Muscle layer of duodenum (tissue), 2 donors: ENCODE results near the gene KLF16.

Experiments used
- H3K27ac ChIP-seq: one replicate; pipeline ENCODE4 v1.7.0; 2013; ENCODE audit warnings: mild to moderate bottlenecking, low read length
- H3K27me3 ChIP-seq: one replicate; pipeline ENCODE4 v1.7.0; 2013; ENCODE audit warnings: low read depth, mild to moderate bottlenecking, control low read depth, low read length
- H3K36me3 ChIP-seq, 2 donors: one replicate each; pipeline ENCODE4 v1.7.0; 2013; ENCODE audit warnings: low read length in 2 of 2, control low read depth in 1 of 2, mild to moderate bottlenecking in 1 of 2; ENCODE audit not compliant: insufficient read depth in 2 of 2, control insufficient read depth in 1 of 2
- H3K4me1 ChIP-seq, 2 donors: one replicate each; pipeline ENCODE4 v1.7.0; 2013; ENCODE audit warnings: low read length in 2 of 2, mild to moderate bottlenecking in 2 of 2, control low read depth in 1 of 2, moderate library complexity in 1 of 2; ENCODE audit not compliant: insufficient read depth in 2 of 2, control insufficient read depth in 1 of 2
- H3K4me3 ChIP-seq, 2 donors: one replicate each; pipeline ENCODE4 v1.7.0; 2013; ENCODE audit warnings: low read length in 2 of 2, low read depth in 1 of 2, mild to moderate bottlenecking in 1 of 2
- H3K9me3 ChIP-seq, 2 donors: one replicate each; pipeline ENCODE4 v1.7.0; 2013; ENCODE audit warnings: low read length in 2 of 2, control low read depth in 1 of 2, mild to moderate bottlenecking in 1 of 2; ENCODE audit not compliant: control insufficient read depth in 1 of 2
- donor health status: healthy.

The KLF16 gene

DNA sequence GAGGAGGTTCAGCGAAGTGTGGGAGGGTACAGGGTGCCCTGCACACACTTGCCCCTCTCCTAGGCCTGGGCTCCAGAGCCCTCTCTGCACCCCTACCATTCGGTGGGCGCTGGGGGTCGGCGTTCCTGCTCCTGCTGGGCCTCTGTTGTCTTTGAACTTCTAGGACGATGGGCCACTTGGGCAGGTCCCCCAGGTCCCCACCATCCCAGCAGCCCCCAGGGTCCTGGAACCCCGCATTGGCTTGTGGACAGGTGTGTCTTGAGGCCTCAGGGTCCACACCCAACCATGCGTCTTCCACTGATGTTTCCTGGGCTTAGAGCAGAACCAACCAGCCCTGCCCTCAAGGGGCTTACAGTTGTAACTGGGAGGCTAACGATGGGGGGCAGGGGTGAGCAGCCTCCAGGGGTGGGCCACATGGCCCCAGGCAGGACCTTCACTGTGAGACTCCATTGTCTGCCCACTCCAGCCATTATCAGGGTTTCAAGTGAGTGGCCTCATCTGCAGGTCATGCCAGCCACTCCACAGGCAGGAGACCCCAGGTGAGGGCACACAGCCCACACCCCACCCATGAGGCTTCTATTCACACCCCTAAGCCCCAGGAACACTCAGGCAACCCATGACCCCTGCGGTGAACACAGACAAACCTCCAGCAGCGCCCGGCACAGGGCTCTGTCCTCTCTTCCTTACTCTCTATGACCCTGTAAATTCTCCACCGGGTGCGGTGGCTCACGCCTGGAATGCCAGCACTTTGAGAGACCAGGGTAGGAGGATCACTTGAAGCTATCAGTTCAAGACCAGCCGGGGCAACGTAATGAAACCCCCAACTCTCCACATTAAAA is 2.0 kb upstream of the KLF16 start:
- no peaks in the 10 kb centered on the region for H3K36me3 ChIP-seq
- H3K9me3 ChIP-seq, result no peaks in the 10 kb centered on the region
- peak overlapping the region in 1 of 2 donors; percentile 78 for H3K4me3 ChIP-seq
- H3K27ac ChIP-seq, result peak overlapping the region; percentile 65
- no peaks in the 10 kb centered on the region for H3K27me3 ChIP-seq
- H3K4me1 ChIP-seq, result peaks cover 0 to 24% of the 10 kb centered on the region in 2 donors

DNA sequence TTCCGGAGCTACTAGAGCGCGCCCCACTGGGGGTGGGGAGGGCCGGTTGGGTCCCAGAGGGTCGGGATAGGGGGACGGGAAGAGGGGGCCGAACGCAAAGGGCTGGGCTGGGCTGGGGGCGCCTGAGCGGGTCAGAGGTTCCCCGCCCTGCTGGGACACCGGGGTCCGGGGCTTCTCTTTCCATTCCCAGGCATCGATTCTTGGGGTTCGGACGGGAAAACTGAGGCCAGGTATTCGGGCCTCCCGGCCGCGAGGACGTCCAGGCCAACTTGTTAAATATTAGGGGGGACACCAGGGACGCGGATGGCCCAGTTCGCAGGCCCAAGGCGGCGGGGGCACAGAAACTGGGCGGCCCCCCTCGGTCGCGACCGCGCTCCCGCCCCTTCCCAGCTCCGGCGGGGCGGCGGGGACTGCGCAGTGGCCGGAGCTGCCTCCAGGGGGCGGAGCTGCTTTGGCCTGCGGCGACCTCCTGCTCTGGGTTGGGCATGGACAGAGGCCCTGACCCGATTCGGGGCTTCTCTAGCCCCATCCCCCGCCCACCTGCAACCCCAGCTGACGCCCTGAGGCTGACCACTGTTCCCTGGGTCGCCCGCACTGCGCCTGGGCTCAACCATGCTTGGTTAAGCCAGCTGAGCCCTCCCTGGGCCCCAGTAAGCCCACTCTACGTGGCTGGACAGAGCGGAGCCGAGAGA is 1.2 kb upstream of the KLF16 start:
- Histone ChIP-seq H3K4me1 (peaks cover 0 to 31% of the 10 kb centered on the region in 2 donors), H3K36me3 (no peaks in the 10 kb centered on the region), H3K9me3 (no peaks in the 10 kb centered on the region), H3K27me3 (no peaks in the 10 kb centered on the region), H3K4me3 (peak overlapping the region; percentile 66 to 78), H3K27ac (peak overlapping the region; percentile 72)

DNA sequence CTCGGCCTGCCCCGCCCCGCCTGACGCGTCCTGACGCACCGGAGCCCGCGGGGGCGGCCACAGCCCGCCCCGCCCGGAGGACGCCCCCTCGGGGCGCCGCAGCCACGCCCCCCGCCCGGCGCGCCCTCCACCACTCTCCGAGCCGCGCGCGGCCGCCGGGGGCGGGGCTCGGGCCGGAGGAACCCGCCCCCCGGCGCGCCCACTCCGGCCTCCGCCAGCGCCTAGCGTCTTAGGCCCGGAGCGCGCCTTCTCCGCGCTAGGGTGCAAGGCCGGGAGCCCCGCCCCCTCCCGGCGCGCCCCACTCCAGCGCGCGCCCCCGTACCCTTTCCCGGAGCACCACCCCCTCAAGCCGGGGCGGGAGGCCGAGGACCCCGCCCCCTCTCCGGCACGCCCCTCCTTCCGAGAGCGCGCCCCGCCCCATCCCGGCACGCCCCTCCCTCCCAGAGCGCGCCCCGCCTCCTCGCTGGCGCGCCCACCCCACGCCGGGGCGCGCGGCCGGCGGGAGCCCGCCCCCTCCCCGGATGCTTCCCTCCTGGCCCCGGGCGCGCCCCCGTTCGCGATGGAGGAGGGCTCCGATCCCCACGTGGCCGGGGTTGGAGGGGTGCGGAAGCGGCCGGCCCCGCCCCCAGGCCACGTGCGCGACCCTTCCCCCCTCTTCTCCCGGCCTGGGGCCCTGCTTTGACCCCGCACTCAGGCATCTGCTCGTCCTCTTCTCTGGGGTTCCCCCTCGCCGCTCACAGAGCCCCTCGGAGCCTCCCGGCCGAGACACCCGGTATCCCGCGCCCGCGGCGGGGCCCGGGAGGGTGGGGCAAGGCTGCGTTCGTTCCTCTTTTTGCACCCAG is 480 bp upstream of the KLF16 start:
- no peaks in the 10 kb centered on the region for H3K36me3 ChIP-seq
- H3K27me3 ChIP-seq, result no peaks in the 10 kb centered on the region
- peak overlapping the region; percentile 66 to 78 for H3K4me3 ChIP-seq
- H3K4me1 ChIP-seq, result peaks cover 3 to 39% of the 10 kb centered on the region in 2 donors
- no peaks in the 10 kb centered on the region for H3K9me3 ChIP-seq
- peak overlapping the region; percentile 72 for H3K27ac ChIP-seq

DNA sequence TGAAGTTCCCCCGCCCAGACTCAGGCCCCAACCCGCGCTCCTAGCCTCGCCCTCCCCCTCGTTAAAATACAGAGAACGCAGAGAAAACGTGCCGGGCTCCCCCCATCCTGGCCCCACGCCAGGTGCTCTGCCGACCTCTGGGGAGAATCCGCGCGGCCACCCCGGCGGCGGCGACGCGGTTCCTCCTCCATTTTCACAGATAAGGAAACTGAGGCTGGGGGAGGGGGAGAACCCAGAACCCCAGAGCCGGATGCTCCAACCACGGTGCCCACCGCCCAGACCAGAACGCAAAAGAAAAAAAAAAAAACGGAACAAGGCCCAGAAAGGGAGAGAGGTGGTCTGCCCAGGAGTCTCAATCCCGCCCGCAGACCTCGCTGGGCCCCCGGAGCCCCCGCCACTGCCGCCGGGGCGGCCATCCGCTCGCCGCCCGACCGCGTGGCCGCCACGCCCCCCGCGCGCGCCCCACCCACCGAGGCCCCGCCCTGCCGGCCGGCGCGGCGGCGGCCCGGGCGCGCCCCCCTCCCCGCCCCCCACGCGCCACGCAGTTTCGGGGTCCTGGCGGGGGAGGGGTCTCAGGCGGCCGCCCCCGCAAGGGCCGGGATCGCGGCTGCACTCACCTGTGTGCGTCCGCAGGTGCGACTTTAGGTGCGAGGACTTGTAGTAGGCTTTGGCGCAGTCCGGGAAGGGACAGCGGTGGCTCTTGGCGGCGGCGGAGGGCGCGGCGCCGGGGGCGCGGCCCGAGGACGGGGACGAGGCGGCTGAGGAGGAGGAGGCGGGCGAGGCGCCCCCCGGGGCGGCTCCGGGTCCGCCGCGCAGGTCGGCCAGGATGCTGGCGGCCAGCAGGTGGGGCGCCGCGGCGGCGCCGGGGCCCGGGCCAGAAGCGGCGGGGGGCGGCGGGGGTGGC is 703 bp downstream of the KLF16 start:
- H3K4me3 ChIP-seq, result peak overlapping the region; percentile 63 to 77
- no peak overlapping the region for H3K27ac ChIP-seq
- H3K36me3 ChIP-seq, result no peaks in the 10 kb centered on the region
- H3K9me3 ChIP-seq, result no peaks in the 10 kb centered on the region
- H3K4me1 ChIP-seq, result peaks cover 6 to 51% of the 10 kb centered on the region in 2 donors
- no peaks in the 10 kb centered on the region for H3K27me3 ChIP-seq

DNA sequence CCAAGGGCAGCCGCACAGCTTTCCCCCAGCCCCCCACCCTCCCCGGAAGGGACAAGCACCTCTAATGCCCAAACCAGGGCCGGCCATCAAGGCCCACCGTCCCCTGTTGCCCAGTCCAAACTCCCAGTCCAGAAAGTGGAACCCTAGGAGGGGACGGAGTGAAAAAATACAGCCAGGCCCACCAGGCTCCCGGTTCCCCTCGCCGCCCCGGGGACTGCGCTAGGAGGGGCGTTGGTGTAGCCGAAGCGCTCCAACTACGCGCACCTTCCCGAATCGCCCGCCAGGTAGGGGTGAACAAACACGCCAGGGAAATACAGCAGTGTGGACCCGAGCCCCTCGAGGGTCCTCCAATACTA is 1.3 kb downstream of the KLF16 start:
- H3K4me3 ChIP-seq, result peak overlapping the region; percentile 63 to 77
- peaks cover 7 to 57% of the 10 kb centered on the region in 2 donors for H3K4me1 ChIP-seq
- no peaks in the 10 kb centered on the region for H3K9me3 ChIP-seq
- H3K27ac ChIP-seq, result peak overlapping the region; percentile 31
- H3K27me3 ChIP-seq, result no peaks in the 10 kb centered on the region
- H3K36me3 ChIP-seq, result no peaks in the 10 kb centered on the region

DNA sequence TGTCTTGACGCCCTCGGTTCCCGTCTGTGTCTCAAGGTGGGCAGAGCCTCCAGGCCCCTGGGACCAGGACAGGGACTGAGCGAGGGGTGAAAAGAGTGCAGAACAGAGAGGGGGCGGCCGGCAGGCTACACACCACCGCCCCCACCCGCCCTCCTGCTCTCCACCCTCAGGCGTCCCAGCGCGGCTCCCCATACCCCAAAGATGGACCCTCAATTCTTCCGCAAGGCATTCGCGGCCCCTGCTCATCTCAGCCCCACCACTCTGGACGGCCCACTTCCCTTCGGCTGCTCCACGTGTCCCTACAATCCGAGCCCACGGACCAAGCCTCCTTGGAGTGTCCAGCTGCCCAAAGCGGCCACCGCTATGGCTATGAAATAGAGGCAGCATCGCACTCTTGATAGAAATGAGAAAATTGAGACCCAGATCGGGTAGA is 1.8 kb downstream of the KLF16 start:
- no peaks in the 10 kb centered on the region for H3K27me3 ChIP-seq
- peak overlapping the region; percentile 63 to 77 for H3K4me3 ChIP-seq
- peak overlapping the region; percentile 56 for H3K27ac ChIP-seq
- H3K9me3 ChIP-seq, result no peaks in the 10 kb centered on the region
- no peaks in the 10 kb centered on the region for H3K36me3 ChIP-seq
- peaks cover 7 to 61% of the 10 kb centered on the region in 2 donors for H3K4me1 ChIP-seq

DNA sequence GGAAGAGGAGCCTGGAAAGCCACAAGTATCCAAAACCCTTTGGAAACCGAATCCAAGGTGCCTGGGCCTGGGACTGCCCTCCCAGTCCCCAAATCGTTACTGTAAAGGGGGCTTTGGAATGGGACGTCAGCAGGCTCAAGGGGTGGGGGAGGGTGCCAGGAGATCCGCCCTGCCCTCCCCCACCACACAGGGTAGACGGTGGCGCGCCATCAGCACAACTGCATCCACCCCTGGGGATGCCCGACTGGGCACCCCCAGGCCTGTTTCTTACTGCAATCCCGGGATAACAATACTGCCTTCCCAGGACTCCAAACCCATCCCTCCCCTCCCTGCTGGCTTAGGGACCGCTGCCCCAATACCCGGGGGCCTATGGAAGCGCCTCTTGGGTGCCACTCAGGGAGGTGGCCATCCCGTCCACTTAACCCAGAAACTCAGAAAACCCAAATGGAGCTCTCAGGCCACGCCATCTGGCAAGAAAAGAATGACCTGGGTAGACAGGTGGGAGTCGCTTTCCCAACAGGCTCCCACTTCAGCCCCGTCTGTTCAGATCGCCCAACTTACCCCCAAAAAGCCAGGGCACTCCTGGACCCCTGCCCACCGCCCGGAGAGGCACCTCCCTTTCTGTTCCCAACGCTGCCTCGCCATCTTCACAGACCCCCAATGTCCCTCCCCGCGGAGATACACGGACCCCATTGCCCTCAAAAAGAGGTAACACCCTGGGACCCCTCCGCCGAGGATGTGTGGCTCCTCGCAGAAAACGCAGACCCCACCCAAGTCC is 2.4 kb downstream of the KLF16 start:
- no peaks in the 10 kb centered on the region for H3K36me3 ChIP-seq
- no peaks in the 10 kb centered on the region for H3K27me3 ChIP-seq
- no peaks in the 10 kb centered on the region for H3K9me3 ChIP-seq
- peak overlapping the region; percentile 63 to 77 for H3K4me3 ChIP-seq
- H3K4me1 ChIP-seq, result peaks cover 11 to 68% of the 10 kb centered on the region in 2 donors
- H3K27ac ChIP-seq, result peak overlapping the region; percentile 56

DNA sequence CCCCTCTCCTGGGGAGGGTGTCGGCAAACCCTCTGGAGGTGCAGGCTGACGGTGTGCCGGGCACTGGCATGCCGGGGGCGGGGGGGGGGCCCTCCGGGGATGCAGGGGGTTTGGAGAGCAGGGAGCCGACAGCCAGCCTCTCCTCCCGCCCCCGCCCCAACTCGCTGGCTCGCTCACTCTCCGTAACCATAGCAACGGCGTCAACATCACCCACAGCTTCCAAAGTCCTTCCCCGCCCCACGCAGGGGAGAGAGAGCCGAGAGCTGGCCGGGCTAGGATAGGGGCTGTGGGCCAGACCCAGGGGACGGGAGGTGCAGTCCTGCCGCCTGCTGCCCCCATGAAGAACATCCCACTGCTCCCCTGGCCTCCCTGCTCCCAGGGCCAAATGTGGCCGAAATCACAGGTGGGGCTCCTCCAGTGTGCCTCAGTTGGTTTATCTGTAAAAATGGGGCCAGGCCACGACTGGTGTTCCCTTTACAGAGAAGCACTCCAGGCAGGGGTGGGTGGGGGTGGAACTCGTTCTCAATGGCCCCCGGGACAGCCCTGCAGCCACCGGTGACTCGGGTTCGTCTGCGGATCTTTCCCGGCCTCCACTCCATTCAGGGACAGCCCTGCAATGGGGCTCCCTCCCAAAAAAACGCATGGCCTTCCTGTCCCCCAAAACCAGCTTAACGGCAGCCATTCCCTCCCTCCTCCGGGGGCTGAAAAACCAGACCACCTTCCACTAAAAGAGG is 3.2 kb downstream of the KLF16 start:
- H3K4me1 ChIP-seq, result peaks cover 17 to 75% of the 10 kb centered on the region in 2 donors
- H3K27ac ChIP-seq, result peak overlapping the region; percentile 45
- H3K27me3 ChIP-seq, result no peaks in the 10 kb centered on the region
- no peaks in the 10 kb centered on the region for H3K36me3 ChIP-seq
- no peaks in the 10 kb centered on the region for H3K9me3 ChIP-seq
- peak overlapping the region in 1 of 2 donors; percentile 77 for H3K4me3 ChIP-seq

DNA sequence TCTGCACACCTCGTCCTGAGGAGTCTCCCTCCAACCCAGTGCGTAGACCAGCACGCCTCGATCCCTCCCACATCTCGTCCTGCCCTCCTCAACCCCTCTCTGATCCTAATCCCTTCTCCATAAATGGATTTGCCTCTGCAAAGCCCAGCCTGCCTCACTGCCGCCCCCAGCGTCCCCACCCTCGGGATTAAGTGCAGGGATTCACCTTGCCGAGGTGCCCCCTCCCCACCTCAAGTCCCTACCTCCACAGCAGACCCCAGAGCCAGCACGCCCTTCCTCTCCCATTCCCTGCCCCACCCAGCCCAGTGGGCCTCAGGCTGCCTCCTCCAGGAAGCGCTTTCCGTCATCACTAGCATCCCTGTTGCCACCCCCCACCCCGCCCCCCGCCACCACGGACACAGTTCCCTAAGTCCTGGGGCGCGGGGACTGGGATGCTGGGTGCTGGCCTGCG is 4.0 kb downstream of the KLF16 start:
- Histone ChIP-seq H3K4me1 (peaks cover 21 to 78% of the 10 kb centered on the region in 2 donors), H3K27ac (peak overlapping the region; percentile 5), H3K36me3 (no peaks in the 10 kb centered on the region), H3K9me3 (no peaks in the 10 kb centered on the region), H3K27me3 (no peaks in the 10 kb centered on the region), H3K4me3 (peak overlapping the region in 1 of 2 donors; percentile 77)
